ENCODE data around the gene ZBTB42. TPM values are rescaled to one million over a fixed set of nuclear protein-coding genes. Genes with fewer than 3 reads are reported as not detected.

ZBTB42 gene
- polyA plus RNA-seq, 1 donor (not counting 4 experiments of a cell fraction or from before 2014, with no cell fraction given) = 0.50 TPM

DNA sequence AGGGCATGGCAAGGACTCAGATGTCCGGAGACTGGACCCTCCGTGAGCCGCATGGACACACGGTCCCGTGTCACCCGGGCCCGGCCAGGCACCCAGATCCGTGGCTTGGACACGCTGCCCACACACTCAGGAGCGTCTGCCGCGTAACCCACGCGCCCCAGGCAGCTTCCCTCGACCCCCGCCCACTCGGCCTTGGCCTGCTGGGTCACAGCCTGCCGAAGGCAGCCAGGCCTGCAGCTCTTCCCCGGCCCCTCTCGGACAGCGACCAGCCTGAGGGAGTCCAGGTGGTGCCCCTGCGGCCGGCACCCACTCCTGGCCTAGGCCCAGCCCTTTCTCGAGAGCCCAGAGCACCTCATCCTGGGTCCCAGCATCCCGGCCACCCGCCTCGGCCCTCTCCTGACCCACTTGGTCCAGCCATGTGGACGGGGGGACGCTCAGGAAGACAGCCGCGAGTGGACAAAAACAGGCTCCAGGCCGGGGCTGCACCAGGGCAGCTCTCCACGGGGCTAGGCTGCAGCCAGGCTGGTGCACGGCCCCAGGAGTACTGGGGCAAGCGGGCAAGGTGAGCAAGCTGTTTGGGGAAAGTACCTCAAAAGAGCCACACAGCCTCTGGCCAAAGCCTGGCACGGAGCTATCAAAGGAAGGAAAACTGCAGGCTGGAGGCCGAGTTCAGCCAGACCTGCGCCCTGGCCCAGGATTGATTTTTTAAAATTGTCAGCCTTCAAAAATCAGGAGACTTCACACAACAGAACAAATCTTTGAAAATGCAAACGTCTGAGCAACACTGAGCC lies 11.8 kb upstream of the ZBTB42 start:
- H2AFZ ChIP-seq (ENCODE audit: control insufficient read depth, low read length) = no peak overlapping the region
- no peaks in the 10 kb centered on the region for H3K27me3 ChIP-seq (ENCODE audit: control insufficient read depth, extremely low read depth, insufficient read depth, low read length)
- H3K79me2 ChIP-seq (ENCODE audit: control insufficient read depth, insufficient read depth, low read length) = peaks cover 85% of the 10 kb centered on the region
- dilution Hi-C loops (cut with MboI; ENCODE audit: extremely low pct_ligation_motif_present, low sequenced_read_pairs) = no loop called here
- peaks cover 10% of the 10 kb centered on the region for H3K9me1 ChIP-seq (ENCODE audit: control insufficient read depth, extremely low read depth, insufficient read depth, low read length)
- H3K27ac ChIP-seq (ENCODE audit: control insufficient read depth, insufficient read depth, low read length) = no peak overlapping the region
- H3K9ac ChIP-seq (ENCODE audit: control insufficient read depth, extremely low read depth, insufficient read depth, low read length) = no peak overlapping the region
- peaks cover 15% of the 10 kb centered on the region for H3K4me1 ChIP-seq (ENCODE audit: control insufficient read depth, extremely low read depth, insufficient read depth, low read length)
- FAIRE-seq = no peak
- H3K9me3 ChIP-seq (ENCODE audit: control insufficient read depth, low read depth, low read length) = no peaks in the 10 kb centered on the region
- no peak overlapping the region for H3K4me2 ChIP-seq (ENCODE audit: control insufficient read depth, extremely low read depth, insufficient read depth, low read depth, low read length)
- peaks cover 27% of the 10 kb centered on the region for H4K20me1 ChIP-seq (ENCODE audit: control insufficient read depth, extremely low read depth, insufficient read depth, low read length)
- TF ChIP-seq, protein P1, sequence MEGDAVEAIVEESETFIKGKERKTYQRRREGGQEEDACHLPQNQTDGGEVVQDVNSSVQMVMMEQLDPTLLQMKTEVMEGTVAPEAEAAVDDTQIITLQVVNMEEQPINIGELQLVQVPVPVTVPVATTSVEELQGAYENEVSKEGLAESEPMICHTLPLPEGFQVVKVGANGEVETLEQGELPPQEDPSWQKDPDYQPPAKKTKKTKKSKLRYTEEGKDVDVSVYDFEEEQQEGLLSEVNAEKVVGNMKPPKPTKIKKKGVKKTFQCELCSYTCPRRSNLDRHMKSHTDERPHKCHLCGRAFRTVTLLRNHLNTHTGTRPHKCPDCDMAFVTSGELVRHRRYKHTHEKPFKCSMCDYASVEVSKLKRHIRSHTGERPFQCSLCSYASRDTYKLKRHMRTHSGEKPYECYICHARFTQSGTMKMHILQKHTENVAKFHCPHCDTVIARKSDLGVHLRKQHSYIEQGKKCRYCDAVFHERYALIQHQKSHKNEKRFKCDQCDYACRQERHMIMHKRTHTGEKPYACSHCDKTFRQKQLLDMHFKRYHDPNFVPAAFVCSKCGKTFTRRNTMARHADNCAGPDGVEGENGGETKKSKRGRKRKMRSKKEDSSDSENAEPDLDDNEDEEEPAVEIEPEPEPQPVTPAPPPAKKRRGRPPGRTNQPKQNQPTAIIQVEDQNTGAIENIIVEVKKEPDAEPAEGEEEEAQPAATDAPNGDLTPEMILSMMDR (optimal IDR thresholded peaks at IDR 0.05 in 1 of 3, IDR thresholded peaks at IDR 0.05 in 1 of 3, conservative IDR thresholded peaks at IDR 0.05 in 1 of 3; ENCODE audit: extremely low read depth in 1 of 3, insufficient read depth in 2 of 3, low read length in 3 of 3) = no peak
- TF ChIP-seq EZH2 (IDR thresholded peaks at IDR 0.05; ENCODE audit: low read length) = no peak
- H3K4me3 ChIP-seq (ENCODE audit: control insufficient read depth in 2 of 3, extremely low read depth in 1 of 3, insufficient read depth in 2 of 3, low read depth in 1 of 3, low read length in 3 of 3) = no peak overlapping the region
- no peak for DNase-seq (ENCODE audit: low read depth, low spot score)
- H3K36me3 ChIP-seq (ENCODE audit: control insufficient read depth in 2 of 2, extremely low read depth in 1 of 2, insufficient read depth in 2 of 2, low read length in 2 of 2) = peaks cover 16 to 26% of the 10 kb centered on the region in 2 experiments

DNA sequence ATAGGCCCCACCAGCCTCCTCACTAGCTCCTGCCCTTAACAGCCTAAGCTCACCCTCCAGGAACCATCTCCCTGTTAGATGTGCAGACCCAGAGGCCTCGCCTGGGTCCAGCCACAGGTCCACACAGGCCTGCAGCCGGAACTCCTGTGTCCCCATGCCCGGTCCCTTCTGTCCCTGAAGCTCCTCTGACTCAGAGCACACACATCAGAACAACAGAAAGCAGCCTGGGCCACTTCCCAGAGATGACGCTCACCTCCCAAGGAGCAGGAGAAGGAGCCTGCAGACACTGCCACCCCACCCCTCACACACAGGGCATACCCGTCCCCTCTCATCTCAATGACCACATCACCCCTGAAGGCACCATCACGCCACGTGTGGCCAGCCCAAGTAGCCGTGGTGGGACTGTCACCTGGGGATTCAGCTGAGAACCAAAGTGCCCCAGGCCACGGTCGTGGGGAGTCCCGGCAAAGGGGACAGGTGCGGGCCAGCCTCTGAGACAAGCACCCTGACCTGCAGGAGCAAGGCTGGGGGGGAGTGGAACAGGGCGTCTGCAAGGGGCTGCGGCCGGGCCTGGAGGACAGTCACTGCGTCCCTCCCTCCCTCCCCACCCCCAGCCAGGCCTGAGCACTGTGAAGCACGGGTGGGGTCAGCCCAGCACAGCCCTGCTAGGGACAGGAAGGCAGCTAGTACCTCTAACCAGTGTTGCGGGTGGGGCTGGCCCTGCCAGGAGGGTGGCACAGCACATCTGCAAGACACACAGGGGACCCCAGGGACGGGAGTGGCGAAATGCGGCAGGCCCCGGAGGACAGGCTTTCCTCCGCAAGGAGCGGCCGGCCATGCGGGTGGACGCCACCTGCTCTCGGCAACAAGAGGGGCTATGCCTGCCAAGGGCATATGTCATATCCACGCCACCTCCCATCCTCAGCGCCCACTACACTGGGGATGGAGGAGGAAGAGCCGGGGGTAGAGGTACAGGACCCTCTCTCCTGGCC lies 10.9 kb upstream of the ZBTB42 start:
- dilution Hi-C loops (cut with MboI; ENCODE audit: extremely low pct_ligation_motif_present, low sequenced_read_pairs) = no loop called here
- no peak for FAIRE-seq
- H3K79me2 ChIP-seq (ENCODE audit: control insufficient read depth, insufficient read depth, low read length) = peaks cover 89% of the 10 kb centered on the region
- H3K4me2 ChIP-seq (ENCODE audit: control insufficient read depth, extremely low read depth, insufficient read depth, low read depth, low read length) = no peak overlapping the region
- DNase-seq (ENCODE audit: low read depth, low spot score) = no peak
- H3K4me3 ChIP-seq (ENCODE audit: control insufficient read depth in 2 of 3, extremely low read depth in 1 of 3, insufficient read depth in 2 of 3, low read depth in 1 of 3, low read length in 3 of 3) = no peak overlapping the region
- peaks cover 25% of the 10 kb centered on the region for H4K20me1 ChIP-seq (ENCODE audit: control insufficient read depth, extremely low read depth, insufficient read depth, low read length)
- H3K9me1 ChIP-seq (ENCODE audit: control insufficient read depth, extremely low read depth, insufficient read depth, low read length) = peaks cover 10% of the 10 kb centered on the region
- H3K27me3 ChIP-seq (ENCODE audit: control insufficient read depth, extremely low read depth, insufficient read depth, low read length) = no peaks in the 10 kb centered on the region
- no peaks in the 10 kb centered on the region for H3K9me3 ChIP-seq (ENCODE audit: control insufficient read depth, low read depth, low read length)
- H3K4me1 ChIP-seq (ENCODE audit: control insufficient read depth, extremely low read depth, insufficient read depth, low read length) = peaks cover 18% of the 10 kb centered on the region
- no peak overlapping the region for H3K27ac ChIP-seq (ENCODE audit: control insufficient read depth, insufficient read depth, low read length)
- no peak for TF ChIP-seq EZH2 (IDR thresholded peaks at IDR 0.05; ENCODE audit: low read length)
- TF ChIP-seq, protein P1 (optimal IDR thresholded peaks at IDR 0.05 in 1 of 3, IDR thresholded peaks at IDR 0.05 in 1 of 3, conservative IDR thresholded peaks at IDR 0.05 in 1 of 3; ENCODE audit: extremely low read depth in 1 of 3, insufficient read depth in 2 of 3, low read length in 3 of 3) = no peak
- no peak overlapping the region for H3K9ac ChIP-seq (ENCODE audit: control insufficient read depth, extremely low read depth, insufficient read depth, low read length)
- H2AFZ ChIP-seq (ENCODE audit: control insufficient read depth, low read length) = no peak overlapping the region
- H3K36me3 ChIP-seq (ENCODE audit: control insufficient read depth in 2 of 2, extremely low read depth in 1 of 2, insufficient read depth in 2 of 2, low read length in 2 of 2) = peaks cover 16 to 24% of the 10 kb centered on the region in 2 experiments
